Upper lobe of left lung (tissue), 6 donors: ENCODE results near the gene KRTAP1-5. TPM values are rescaled to one million over a fixed set of nuclear protein-coding genes. Genes with fewer than 3 reads are reported as not detected.

ENCODE experiments used
- ATAC-seq, 2 donors: fragments of 200-7000 bp; cut with Tn5 transposase; one replicate each; pipeline ENCODE4 v1.9.1; 2022; ENCODE audit warnings: mild to moderate bottlenecking in 2 of 2, moderate library complexity in 2 of 2; ENCODE audit not compliant: low FRiP score in 2 of 2
- DNase-seq, 2 donors: peaks; one replicate each; pipeline ENCODE4 v3.0.0-alpha.2; 2019 to 2020
- H3K27ac ChIP-seq, 4 donors: fragments of 200-600 bp; sonication (generic); one replicate each; pipeline ENCODE4 v1.5.1; 2016 to 2019
- H3K27me3 ChIP-seq, 4 donors: fragments of 200-600 bp; sonication (generic); one replicate each; pipeline ENCODE4 v1.5.1; 2017 to 2019
- H3K36me3 ChIP-seq, 4 donors: fragments of 200-600 bp; sonication (generic); one replicate each; pipeline ENCODE4 v1.5.1; 2016 to 2019
- H3K4me1 ChIP-seq, 4 donors: fragments of 200-600 bp; sonication (generic); one replicate each; pipeline ENCODE4 v1.5.1; 2018 to 2019
- H3K4me3 ChIP-seq, 4 donors: fragments of 200-600 bp; sonication (generic); one replicate each; pipeline ENCODE4 v1.5.1; 2017 to 2019; ENCODE audit warnings: mild to moderate bottlenecking in 2 of 4, moderate library complexity in 1 of 4
- H3K9me3 ChIP-seq, 4 donors: fragments of 200-600 bp; sonication (generic); one replicate each; pipeline ENCODE4 v1.5.1; 2018 to 2019
- EP300 ChIP-seq, 4 donors: sonication (generic); formaldehyde crosslinking; IDR thresholded peaks; one replicate each; pipeline ENCODE4 v1.5.1; 2017; ENCODE audit warnings: antibody characterized with exemption in 4 of 4, control low read depth in 2 of 4
- POLR2A ChIP-seq, 4 donors: fragments of 450-650 bp; IDR thresholded peaks; one replicate each; pipeline ENCODE4 v1.5.1; 2016 to 2017; ENCODE audit warnings: antibody characterized with exemption in 4 of 4, mild to moderate bottlenecking in 2 of 4
- POLR2AphosphoS5 ChIP-seq, 2 donors: sonication (generic); formaldehyde crosslinking; IDR thresholded peaks; one replicate each; pipeline ENCODE4 v1.5.1; 2017; ENCODE audit warnings: antibody characterized with exemption in 2 of 2
- WGBS, 2 donors: methylation state at CpG; one replicate each; pipeline ENCODE4 v1.1.5; 2017 to 2018; 5-methylcytosine and 5-hydroxymethylcytosine counted together
- total RNA-seq, 6 donors: library from RNA; depleted of rRNA in 4 of 6; stranded (reverse); fragments of >200 nt in 4 of 6; gene quantifications; one replicate each; pipeline versions ENCODE4 v1.1.0 to v1.2.1, GENCODE V29; 2016 to 2021
- TF ChIP-seq, protein P1 (sequence below), 6 experiments: fragments of 450-650 bp in 4 of 6; fragments of 200-600 bp in 2 of 6; sonication (generic) in 2 of 6; IDR thresholded peaks; one replicate each; pipeline ENCODE4 v1.5.1; 2016 to 2019; ENCODE audit warnings: antibody characterized with exemption in 6 of 6
- donor health status: DM: no; HTN: no; CAD: no; lungs with moderate emphysema.
- donor health status: DM: no; HTN: yes; CAD: no; lungs with severe emphysema.

KRTAP1-5 gene
- total RNA-seq, 6 donors from 2014 or later, result not detected

DNA sequence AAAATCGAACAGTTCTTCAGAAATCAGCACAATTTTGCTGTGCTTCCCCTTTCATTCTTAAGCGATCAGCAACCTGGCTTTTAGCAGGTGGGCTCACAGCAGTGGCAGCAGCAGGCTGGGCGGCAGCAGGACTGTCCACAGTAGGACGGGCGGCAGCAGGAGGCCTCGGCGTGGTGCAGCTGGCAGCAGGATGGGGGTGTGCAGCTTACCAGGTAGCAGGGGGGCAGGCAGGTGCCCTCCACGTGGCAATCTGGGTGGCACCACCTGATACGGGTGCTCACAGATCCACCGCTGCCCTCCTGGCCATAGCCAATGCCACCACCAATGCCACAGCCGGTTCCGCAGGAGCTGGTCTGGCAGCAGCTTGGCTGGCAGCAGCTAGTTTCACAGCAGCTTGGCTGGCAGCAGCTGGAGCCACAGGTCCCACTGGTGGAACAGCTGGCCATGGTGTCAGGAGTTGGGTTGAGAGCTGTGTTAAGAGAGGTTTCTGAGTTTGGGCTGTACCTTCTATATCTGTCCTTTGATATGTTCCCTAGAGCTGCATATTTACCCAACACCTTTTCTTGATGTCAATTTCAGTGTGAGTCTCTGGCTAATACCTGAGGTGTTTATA is 2.7 kb upstream of the KRTAP1-5 start, which contains the start of gene KRTAP1-4:
Gene KRTAP1-4, minus strand, starts transcription at position 563 of the 613 bp plus-strand sequence. Its CDS starts 117 bp downstream, at position 446.
- WGBS, 2 donors, result 74 to 82% methylated on average over 2 to 12 of the region's 12 CpGs

DNA sequence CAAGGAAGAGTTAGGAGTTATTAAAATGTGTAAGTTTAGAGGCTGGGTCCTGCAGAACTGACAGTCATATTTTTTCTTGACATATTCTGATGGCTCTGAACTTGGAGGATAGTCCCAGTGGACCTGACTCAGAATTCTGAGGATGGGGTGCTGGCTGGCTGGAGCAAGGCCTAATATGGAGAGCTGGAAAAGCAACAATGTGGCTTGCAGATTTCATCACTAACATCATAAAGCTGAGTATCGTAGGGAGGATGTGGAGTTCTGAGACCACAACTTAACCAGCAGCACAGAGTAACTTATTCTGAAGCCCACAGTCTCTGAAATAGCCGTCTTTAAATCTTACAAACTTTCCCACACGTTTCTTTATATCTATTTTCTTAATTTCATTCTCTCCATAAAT is 2.3 kb downstream of the KRTAP1-5 start:
- Histone ChIP-seq H3K4me3 (no peak overlapping the region), H3K27me3 (no peaks in the 10 kb centered on the region), H3K4me1 (no peaks in the 10 kb centered on the region), H3K36me3 (no peaks in the 10 kb centered on the region), H3K9me3 (no peaks in the 10 kb centered on the region), H3K27ac (no peak overlapping the region)
- no peak for TF ChIP-seq POLR2AphosphoS5 (IDR thresholded peaks at IDR 0.05)
- TF ChIP-seq POLR2A (IDR thresholded peaks at IDR 0.05), result no peak
- DNase-seq (no peak), ATAC-seq (no peak)
- 69 to 81% methylated on average over 3 of the region's 3 CpGs for WGBS, 2 donors

More for the DNA sequence above, 2.7 kb upstream of the KRTAP1-5 start, which contains the start of gene KRTAP1-4:
- Histone ChIP-seq H3K27ac (no peak within 1 kb of the TSS), H3K27me3 (no peaks in the 10 kb centered on the region), H3K4me3 (no peak within 1 kb of the TSS), H3K9me3 (no peaks in the 10 kb centered on the region), H3K4me1 (no peaks in the 10 kb centered on the region), H3K36me3 (no peaks in the 10 kb centered on the region)
- TF ChIP-seq POLR2AphosphoS5 (IDR thresholded peaks at IDR 0.05) (no peak), POLR2A (IDR thresholded peaks at IDR 0.05) (no peak), EP300 (IDR thresholded peaks at IDR 0.05) (no peak)
- TF ChIP-seq, protein P1, sequence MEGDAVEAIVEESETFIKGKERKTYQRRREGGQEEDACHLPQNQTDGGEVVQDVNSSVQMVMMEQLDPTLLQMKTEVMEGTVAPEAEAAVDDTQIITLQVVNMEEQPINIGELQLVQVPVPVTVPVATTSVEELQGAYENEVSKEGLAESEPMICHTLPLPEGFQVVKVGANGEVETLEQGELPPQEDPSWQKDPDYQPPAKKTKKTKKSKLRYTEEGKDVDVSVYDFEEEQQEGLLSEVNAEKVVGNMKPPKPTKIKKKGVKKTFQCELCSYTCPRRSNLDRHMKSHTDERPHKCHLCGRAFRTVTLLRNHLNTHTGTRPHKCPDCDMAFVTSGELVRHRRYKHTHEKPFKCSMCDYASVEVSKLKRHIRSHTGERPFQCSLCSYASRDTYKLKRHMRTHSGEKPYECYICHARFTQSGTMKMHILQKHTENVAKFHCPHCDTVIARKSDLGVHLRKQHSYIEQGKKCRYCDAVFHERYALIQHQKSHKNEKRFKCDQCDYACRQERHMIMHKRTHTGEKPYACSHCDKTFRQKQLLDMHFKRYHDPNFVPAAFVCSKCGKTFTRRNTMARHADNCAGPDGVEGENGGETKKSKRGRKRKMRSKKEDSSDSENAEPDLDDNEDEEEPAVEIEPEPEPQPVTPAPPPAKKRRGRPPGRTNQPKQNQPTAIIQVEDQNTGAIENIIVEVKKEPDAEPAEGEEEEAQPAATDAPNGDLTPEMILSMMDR (IDR thresholded peaks at IDR 0.05), result no peak
- ATAC-seq (no peak), DNase-seq (peak in 1 of 2 donors; percentile 59)

DNA sequence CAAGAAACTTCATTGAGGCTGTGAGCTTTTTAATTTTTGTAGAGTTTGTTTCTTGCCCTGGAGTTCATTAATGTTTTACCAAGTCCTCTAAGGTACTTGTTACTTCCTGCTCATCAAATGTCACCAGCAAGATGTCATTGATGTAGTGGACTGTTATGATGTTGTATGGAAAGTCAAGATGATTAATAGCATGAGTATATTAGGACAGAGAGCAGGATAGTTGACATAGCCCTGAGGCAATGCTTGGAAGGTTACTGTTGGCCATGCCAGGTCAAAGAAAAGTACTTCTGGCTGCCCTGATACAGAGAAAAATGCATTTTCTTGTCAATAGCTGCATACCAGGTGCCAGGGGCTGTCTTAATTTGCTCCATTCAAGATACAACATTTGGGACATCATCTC is 6.7 kb downstream of the KRTAP1-5 start:
- DNase-seq (no peak), ATAC-seq (no peak)
- no peaks in the 10 kb centered on the region for H3K4me1 ChIP-seq
- no peaks in the 10 kb centered on the region for H3K9me3 ChIP-seq
- H3K4me3 ChIP-seq, result no peak overlapping the region
- H3K36me3 ChIP-seq, result no peaks in the 10 kb centered on the region
- no peak overlapping the region for H3K27ac ChIP-seq
- no peaks in the 10 kb centered on the region for H3K27me3 ChIP-seq
- TF ChIP-seq POLR2AphosphoS5 (IDR thresholded peaks at IDR 0.05), result no peak
- no peak for TF ChIP-seq POLR2A (IDR thresholded peaks at IDR 0.05)
- TF ChIP-seq EP300 (IDR thresholded peaks at IDR 0.05), result no peak
- TF ChIP-seq, protein P1 (IDR thresholded peaks at IDR 0.05), result no peak

DNA sequence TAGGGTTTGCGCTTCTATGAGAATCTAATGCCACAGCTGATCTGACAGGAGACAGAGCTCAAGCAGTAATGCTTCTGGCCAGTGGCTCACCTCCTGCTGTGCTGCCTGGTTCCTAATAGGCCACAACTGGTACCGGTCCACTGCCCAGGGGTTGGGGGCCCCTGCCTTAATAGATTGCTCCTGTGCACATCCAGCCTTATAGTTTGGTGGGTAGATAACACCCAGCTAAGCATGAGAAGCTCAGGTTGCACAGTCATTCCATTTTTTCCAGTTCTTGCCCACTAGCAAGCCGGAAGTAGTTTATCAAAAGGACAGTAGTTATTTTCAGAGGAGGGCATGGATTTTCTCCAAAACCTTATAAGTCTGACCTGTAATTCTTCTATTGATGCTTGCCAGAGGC is 7.6 kb downstream of the KRTAP1-5 start:
- H3K27ac ChIP-seq, result no peak overlapping the region
- H3K36me3 ChIP-seq, result no peaks in the 10 kb centered on the region
- 93 to 96% methylated on average over 3 of the region's 3 CpGs for WGBS, 2 donors
- no peaks in the 10 kb centered on the region for H3K27me3 ChIP-seq
- H3K9me3 ChIP-seq, result no peaks in the 10 kb centered on the region
- DNase-seq (no peak), ATAC-seq (no peak)
- no peak overlapping the region for H3K4me3 ChIP-seq
- no peak for TF ChIP-seq EP300 (IDR thresholded peaks at IDR 0.05)
- TF ChIP-seq, protein P1 (IDR thresholded peaks at IDR 0.05), result no peak
- no peak for TF ChIP-seq POLR2AphosphoS5 (IDR thresholded peaks at IDR 0.05)
- TF ChIP-seq POLR2A (IDR thresholded peaks at IDR 0.05), result no peak
- H3K4me1 ChIP-seq, result no peaks in the 10 kb centered on the region

DNA sequence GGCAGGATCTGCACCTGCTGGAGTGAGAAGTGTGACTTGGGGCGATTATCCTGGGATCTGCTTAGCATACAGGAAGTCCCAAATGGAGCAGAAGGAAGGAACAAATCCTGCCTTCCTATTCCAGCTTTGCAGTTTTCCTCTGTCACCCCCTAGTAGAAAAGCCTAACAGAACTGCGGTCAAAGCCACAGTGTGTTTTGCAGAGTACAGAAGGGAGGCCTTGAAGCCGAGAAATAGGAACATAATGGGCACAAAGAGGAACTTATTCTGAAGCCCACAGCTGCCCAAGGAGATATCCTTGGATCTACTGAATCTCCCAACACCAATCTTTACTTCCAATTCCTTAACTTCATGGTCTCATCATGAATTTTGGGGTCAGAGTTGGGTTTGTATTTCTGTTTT is 8.5 kb downstream of the KRTAP1-5 start:
- Histone ChIP-seq H3K36me3 (no peaks in the 10 kb centered on the region), H3K4me3 (no peak overlapping the region), H3K4me1 (no peaks in the 10 kb centered on the region), H3K27ac (no peak overlapping the region), H3K9me3 (no peaks in the 10 kb centered on the region), H3K27me3 (no peaks in the 10 kb centered on the region)
- TF ChIP-seq, protein P1 (IDR thresholded peaks at IDR 0.05), result no peak
- no peak for TF ChIP-seq EP300 (IDR thresholded peaks at IDR 0.05)
- TF ChIP-seq POLR2AphosphoS5 (IDR thresholded peaks at IDR 0.05), result no peak
- 76 to 78% methylated on average over 2 to 3 of the region's 3 CpGs for WGBS, 2 donors
- DNase-seq (no peak), ATAC-seq (no peak)
